OCI-LY3 (cell line): ENCODE results near the gene CNTN5.

ENCODE experiments used
- EZH2phosphoT487 ChIP-seq: fragments of 200-600 bp; shearing (Covaris generic); IDR thresholded peaks from 2 replicates; pipeline ENCODE4 v1.6.1; 2018; ENCODE audit warnings: antibody characterized with exemption, mixed run types, low read depth
- TF ChIP-seq, protein P1 (sequence below): fragments of 200-600, 300-600 bp; sonication (generic); IDR thresholded peaks from 2 replicates; pipeline ENCODE4 v1.5.1; 2014; ENCODE audit warnings: antibody characterized with exemption, low read length, low read depth

DNA sequence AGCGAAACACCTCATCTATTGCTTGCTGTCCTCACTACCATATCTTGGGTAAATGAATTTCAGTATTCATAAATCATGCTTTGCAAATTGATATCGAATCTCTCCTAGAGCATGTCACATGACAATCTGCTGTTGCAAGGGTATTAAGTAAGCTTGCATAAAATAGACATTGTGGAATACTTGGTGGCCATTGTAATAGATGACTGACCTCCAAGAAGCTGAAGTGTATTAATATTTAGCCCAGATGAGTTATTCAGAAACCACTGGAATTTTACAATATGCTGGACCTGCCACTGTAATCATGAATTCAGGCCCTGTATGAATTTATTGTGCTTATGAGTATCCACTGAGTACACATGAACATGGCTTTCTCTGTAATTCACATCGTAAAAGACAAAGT lies 1376.7 kb downstream of the CNTN5 start:
- TF ChIP-seq, protein P1, sequence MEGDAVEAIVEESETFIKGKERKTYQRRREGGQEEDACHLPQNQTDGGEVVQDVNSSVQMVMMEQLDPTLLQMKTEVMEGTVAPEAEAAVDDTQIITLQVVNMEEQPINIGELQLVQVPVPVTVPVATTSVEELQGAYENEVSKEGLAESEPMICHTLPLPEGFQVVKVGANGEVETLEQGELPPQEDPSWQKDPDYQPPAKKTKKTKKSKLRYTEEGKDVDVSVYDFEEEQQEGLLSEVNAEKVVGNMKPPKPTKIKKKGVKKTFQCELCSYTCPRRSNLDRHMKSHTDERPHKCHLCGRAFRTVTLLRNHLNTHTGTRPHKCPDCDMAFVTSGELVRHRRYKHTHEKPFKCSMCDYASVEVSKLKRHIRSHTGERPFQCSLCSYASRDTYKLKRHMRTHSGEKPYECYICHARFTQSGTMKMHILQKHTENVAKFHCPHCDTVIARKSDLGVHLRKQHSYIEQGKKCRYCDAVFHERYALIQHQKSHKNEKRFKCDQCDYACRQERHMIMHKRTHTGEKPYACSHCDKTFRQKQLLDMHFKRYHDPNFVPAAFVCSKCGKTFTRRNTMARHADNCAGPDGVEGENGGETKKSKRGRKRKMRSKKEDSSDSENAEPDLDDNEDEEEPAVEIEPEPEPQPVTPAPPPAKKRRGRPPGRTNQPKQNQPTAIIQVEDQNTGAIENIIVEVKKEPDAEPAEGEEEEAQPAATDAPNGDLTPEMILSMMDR: no peak
- no peak for TF ChIP-seq EZH2phosphoT487
